ENCODE results near the gene RAB37.

DNA sequence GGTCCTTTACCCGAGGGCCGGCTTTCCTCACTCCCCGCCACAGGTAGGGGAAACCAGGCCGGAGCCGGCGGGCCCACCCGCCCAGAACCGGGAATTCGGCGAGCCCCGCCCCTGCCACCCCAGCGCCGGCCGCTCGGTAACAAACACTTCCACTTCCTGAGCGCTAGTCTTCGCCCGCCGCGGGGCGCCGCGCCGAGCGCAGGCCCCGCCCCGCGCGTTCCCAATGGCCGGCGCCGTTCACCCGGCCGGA lies 11.1 kb downstream of the RAB37 start:
- no peak for TF ChIP-seq GATA3 (IDR thresholded peaks at IDR 0.05; ENCODE audit: low read depth, low read length)
- TF ChIP-seq GATA2 (IDR thresholded peaks at IDR 0.05; ENCODE audit: low read depth, low read length): no peak

Measured in SH-SY5Y (cell line).